MM.1S (cell line): ENCODE data around the gene GRIN3A.

Experiments used
- CTCF ChIP-seq: fragments of 300-600 bp; sonication (generic); IDR thresholded peaks from 2 replicates; pipeline ENCODE4 v1.5.1; 2016; ENCODE audit warnings: antibody characterized with exemption, low read length, mixed read lengths
- EZH2 ChIP-seq: fragments of 300-600 bp; sonication (generic); optimal IDR thresholded peaks from 2 replicates; pipeline ENCODE3; 2017; ENCODE audit warnings: low read depth, mild to moderate bottlenecking, antibody characterized with exemption, low read length, mixed read lengths
- EZH2phosphoT487 ChIP-seq: fragments of 300-600 bp; sonication (generic); IDR thresholded peaks from 2 replicates; pipeline ENCODE4 v1.6.1; 2018; ENCODE audit warnings: antibody characterized with exemption, low read length

GRCh38 chr9:101716629-101717028, 21.8 kb downstream of the GRIN3A start:
- no peak for TF ChIP-seq EZH2phosphoT487
- TF ChIP-seq CTCF: no peak
- no peak for TF ChIP-seq EZH2
